ENCODE data around the gene CLEC1A.
"Not testable (repeated sequence)": the region's sequence is repeated elsewhere in the genome, so short reads cannot be mapped to it uniquely, and the experiment has no call there.

Gene CLEC1A

DNA sequence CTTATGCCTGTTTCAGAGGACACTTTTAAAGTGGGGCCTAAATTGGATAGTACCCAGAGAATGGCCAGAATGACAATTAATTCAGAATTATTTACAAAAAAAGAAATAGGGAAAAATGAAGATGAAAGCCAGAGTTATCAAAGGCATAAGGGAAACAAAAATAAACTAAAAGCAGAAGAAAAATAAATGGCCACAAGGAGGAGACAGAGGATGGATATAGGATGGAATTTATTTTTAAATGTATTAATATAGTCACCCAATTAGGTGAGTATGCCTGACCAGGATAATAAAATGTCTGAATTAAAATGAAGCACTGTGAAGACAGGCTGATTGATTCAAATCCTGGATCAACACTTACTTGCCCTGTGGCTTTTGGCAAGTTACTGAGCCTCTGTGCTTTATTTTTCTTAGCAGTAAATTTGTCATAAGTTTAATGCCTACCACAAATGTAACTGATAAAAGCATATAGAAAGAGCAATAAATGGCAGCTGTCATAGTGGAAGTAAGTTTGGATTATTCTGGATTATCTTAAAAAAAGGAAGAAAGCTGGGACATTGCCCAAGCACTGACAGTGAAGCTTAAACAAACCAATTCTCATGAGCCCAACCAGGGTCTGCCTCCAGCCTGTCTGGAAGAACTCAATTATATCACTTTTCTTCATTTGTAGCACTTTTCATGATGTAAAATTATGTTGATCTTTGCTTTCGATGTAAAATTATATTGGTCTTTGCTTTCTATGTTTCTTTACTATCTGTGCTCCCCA, 64.8 kb downstream of the CLEC1A start:
- H3K4me3 ChIP-seq (ENCODE audit: low read depth, low read length): no peak overlapping the region
- TF ChIP-seq, protein P1, sequence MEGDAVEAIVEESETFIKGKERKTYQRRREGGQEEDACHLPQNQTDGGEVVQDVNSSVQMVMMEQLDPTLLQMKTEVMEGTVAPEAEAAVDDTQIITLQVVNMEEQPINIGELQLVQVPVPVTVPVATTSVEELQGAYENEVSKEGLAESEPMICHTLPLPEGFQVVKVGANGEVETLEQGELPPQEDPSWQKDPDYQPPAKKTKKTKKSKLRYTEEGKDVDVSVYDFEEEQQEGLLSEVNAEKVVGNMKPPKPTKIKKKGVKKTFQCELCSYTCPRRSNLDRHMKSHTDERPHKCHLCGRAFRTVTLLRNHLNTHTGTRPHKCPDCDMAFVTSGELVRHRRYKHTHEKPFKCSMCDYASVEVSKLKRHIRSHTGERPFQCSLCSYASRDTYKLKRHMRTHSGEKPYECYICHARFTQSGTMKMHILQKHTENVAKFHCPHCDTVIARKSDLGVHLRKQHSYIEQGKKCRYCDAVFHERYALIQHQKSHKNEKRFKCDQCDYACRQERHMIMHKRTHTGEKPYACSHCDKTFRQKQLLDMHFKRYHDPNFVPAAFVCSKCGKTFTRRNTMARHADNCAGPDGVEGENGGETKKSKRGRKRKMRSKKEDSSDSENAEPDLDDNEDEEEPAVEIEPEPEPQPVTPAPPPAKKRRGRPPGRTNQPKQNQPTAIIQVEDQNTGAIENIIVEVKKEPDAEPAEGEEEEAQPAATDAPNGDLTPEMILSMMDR (IDR thresholded peaks at IDR 0.05; ENCODE audit: control insufficient read depth, extremely low read depth, insufficient read depth): peak; percentile 50
- no peak for DNase-seq (ENCODE audit: low read depth)

DNA sequence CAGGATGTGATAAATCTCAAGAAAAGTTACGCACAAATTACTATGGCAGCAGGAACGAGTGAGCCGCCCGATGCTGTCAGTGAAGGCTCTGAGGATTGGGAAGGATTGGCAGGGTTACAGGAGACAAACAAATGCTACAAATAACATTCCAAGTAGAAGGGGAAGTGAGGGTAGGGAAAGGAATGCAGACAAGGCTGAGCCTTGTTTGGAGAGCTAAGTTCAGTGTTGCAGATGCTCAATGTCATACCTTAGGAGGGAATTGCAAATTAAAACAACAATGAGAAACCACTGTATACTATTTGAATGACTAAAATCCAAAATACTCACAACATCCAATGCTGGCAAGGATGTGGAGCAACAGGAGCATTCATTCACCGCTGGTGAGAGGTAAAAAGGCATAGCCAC, 67.0 kb downstream of the CLEC1A start:
- no peak for DNase-seq (ENCODE audit: low read depth)
- TF ChIP-seq, protein P1 (IDR thresholded peaks at IDR 0.05; ENCODE audit: control insufficient read depth, extremely low read depth, insufficient read depth): no peak
- no peak overlapping the region for H3K4me3 ChIP-seq (ENCODE audit: low read depth, low read length)

DNA sequence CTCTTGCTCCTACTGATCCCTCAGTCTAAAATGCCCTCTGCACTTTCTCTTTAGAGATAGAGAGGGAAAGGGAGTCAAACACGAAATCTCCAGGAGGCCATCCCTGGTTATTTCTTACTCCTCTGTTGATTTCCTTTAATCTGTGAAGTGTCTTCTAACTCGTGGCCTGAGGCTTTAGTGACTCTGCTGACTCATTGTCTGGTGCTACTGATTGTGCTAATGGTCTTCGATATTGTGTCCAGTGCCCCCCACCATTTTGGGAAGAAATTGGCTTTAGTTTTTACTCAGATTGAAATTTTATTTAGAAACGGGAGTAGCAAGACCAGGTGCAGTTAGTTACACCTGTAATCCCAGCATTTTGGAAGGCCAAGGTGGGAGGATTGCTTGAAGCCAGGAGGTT, 67.5 kb downstream of the CLEC1A start:
- no peak overlapping the region for H3K4me3 ChIP-seq (ENCODE audit: low read depth, low read length)
- no peak for DNase-seq (ENCODE audit: low read depth)
- TF ChIP-seq, protein P1 (IDR thresholded peaks at IDR 0.05; ENCODE audit: control insufficient read depth, extremely low read depth, insufficient read depth): no peak

DNA sequence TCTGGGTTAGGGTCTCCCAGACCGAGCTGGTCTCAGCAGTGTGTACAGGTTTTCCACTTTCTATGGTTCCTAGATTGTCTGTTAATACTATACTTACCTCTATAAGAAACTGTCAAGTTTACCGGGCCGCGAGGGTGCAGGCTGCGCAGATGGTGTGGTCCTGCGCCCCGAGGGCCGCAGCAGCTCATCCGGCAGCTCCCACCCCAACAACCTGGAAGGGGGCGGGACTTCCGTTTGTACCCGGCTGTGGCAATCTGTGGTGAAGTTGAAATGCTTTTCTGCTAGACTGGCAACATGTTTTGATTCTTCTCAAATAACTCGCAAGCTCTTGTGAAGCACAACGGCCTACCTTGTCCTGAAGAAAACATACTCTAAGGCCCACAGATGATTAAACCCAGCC, 68.3 kb downstream of the CLEC1A start, which contains the start of gene CLEC9A:
CLEC9A (plus strand) TSS at position 237 of the 400 bp plus-strand sequence. CDS start 22,006 bp downstream, outside the sequence.
- DNase-seq (ENCODE audit: low read depth): no peak
- TF ChIP-seq, protein P1 (IDR thresholded peaks at IDR 0.05; ENCODE audit: control insufficient read depth, extremely low read depth, insufficient read depth): no peak
- no peak within 1 kb of the TSS for H3K4me3 ChIP-seq (ENCODE audit: low read depth, low read length)

DNA sequence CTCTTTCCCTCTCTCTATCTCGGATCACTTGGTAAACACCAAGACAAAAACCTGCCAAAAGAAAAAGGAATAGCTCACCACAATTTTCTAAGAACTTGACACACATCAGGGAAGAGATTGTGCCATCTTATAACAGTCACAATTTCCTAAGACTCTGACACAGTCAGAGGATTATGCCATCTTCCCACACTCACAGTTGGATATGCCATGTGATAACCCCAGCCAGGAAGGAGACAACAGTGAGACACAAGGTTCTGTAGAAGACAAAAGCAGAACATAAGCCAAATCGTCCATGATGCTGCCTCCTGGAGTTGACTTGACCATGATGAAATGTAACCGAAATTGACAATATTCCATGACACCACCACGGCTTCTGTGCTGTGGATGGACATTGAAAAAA, 71.1 kb downstream of the CLEC1A start:
- no peak for DNase-seq (ENCODE audit: low read depth)
- H3K4me3 ChIP-seq (ENCODE audit: low read depth, low read length): no peak overlapping the region
- TF ChIP-seq, protein P1 (IDR thresholded peaks at IDR 0.05; ENCODE audit: control insufficient read depth, extremely low read depth, insufficient read depth): no peak

DNA sequence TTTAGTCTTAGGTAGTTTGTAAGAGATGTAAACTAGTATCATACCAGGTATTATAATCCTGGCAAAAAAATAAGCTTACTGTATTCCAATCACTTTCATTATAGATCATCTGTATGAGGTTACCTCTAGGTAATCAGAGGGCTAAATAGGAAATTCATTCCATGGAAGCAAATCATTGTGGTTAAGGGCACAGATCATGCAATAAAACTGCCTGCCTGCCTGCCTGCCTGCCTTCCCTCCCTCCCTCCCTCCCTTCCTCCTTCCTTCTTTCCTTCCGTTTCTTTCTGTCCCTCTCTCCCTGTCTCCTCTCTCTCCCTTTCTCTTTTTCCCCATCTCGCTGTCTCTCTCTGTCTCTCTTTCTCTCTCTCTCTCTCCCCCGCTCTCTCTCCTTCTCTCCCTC, 71.5 kb downstream of the CLEC1A start:
- TF ChIP-seq, protein P1 (IDR thresholded peaks at IDR 0.05; ENCODE audit: control insufficient read depth, extremely low read depth, insufficient read depth): no peak
- DNase-seq (ENCODE audit: low read depth): no peak
- H3K4me3 ChIP-seq (ENCODE audit: low read depth, low read length): no peak overlapping the region

DNA sequence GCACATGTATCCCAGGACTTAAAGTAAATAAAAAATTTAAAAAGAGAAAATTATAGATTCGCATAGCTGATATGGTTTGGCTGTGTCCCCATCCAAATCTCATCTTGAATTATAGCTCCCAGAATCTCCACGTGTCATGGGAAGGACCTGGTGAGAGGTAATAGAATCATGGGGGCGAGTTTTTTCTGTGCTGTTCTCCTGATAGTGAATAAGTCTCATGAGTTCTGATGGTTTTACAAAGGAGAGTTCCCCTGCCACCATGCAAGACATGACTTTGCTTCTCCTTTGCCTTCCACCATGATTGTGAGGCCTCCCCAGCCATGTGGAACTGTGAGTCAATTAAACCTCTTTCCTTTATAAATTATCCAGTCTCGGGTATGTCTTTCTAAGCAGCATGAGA, 72.1 kb downstream of the CLEC1A start:
- not testable (repeated sequence) for DNase-seq (ENCODE audit: low read depth); H3K4me3 ChIP-seq (ENCODE audit: low read depth, low read length)
